ENCODE measurements around the gene PDE4B. TPM values are rescaled to one million over a fixed set of nuclear protein-coding genes. Genes with fewer than 3 reads are reported as not detected.

The PDE4B gene
- total and polyA plus RNA-seq, 9 donors: 1.7 to 8.2 (median 5.1) TPM

GRCh38 chr1:66311092-66311491 is 518.4 kb downstream of the PDE4B start:
- intact Hi-C loops (cut with DNase I): no loop called here
- 68 to 73% (median 71%) methylated on average over 4 of the region's 4 CpGs for WGBS, 3 donors

GRCh38 chr1:66311628-66312027 is 518.9 kb downstream of the PDE4B start:
- intact Hi-C loops (cut with DNase I): no loop called here
- peaks cover 2% of the 10 kb centered on the region for H3K4me1 ChIP-seq (ENCODE audit: insufficient read depth)
- WGBS, 3 donors: 94 to 96% (median 96%) methylated on average over 6 of the region's 6 CpGs
- H3K9me3 ChIP-seq: no peaks in the 10 kb centered on the region
- no peak for DNase-seq
- H3K27ac ChIP-seq: no peak overlapping the region
- no peak for TF ChIP-seq EP300 (IDR thresholded peaks at IDR 0.05)
- TF ChIP-seq CTCF (IDR thresholded peaks at IDR 0.05): no peak
- no peak for TF ChIP-seq POLR2A (IDR thresholded peaks at IDR 0.05)
- no peak overlapping the region for H3K4me3 ChIP-seq
- H3K27me3 ChIP-seq: no peaks in the 10 kb centered on the region
- H3K36me3 ChIP-seq: no peaks in the 10 kb centered on the region

More at GRCh38 chr1:66311092-66311491, 518.4 kb downstream of the PDE4B start:
- no peak for DNase-seq
- H3K4me3 ChIP-seq: no peak overlapping the region
- no peaks in the 10 kb centered on the region for H3K36me3 ChIP-seq
- H3K27ac ChIP-seq: no peak overlapping the region
- H3K4me1 ChIP-seq (ENCODE audit: insufficient read depth): peaks cover 2% of the 10 kb centered on the region
- no peaks in the 10 kb centered on the region for H3K27me3 ChIP-seq
- no peaks in the 10 kb centered on the region for H3K9me3 ChIP-seq
- no peak for TF ChIP-seq EP300 (IDR thresholded peaks at IDR 0.05)
- TF ChIP-seq POLR2A (IDR thresholded peaks at IDR 0.05): no peak
- no peak for TF ChIP-seq CTCF (IDR thresholded peaks at IDR 0.05)

- Histone ChIP-seq H3K27ac (no peak overlapping the region), H3K36me3 (no peaks in the 10 kb centered on the region), H3K4me1 (ENCODE audit: insufficient read depth) (peaks cover 2% of the 10 kb centered on the region), H3K9me3 (no peaks in the 10 kb centered on the region), H3K27me3 (no peaks in the 10 kb centered on the region), H3K4me3 (no peak overlapping the region)
- WGBS, 3 donors: 44 to 48% (median 47%) methylated on average over 4 of the region's 4 CpGs
- TF ChIP-seq CTCF (IDR thresholded peaks at IDR 0.05) (no peak), EP300 (IDR thresholded peaks at IDR 0.05) (no peak), POLR2A (IDR thresholded peaks at IDR 0.05) (no peak)
- DNase-seq: no peak
- intact Hi-C loops (cut with DNase I): no loop called here
These were observed 519.7 kb downstream of the PDE4B start for GRCh38 chr1:66312271-66312990.

GRCh38 chr1:66313429-66313828 is 520.7 kb downstream of the PDE4B start:
- Histone ChIP-seq H3K27me3 (no peaks in the 10 kb centered on the region), H3K36me3 (no peaks in the 10 kb centered on the region), H3K4me3 (no peak overlapping the region), H3K9me3 (no peaks in the 10 kb centered on the region), H3K4me1 (ENCODE audit: insufficient read depth) (peaks cover 2% of the 10 kb centered on the region), H3K27ac (no peak overlapping the region)
- no peak for DNase-seq
- intact Hi-C loops (cut with DNase I): no loop called here
- TF ChIP-seq POLR2A (IDR thresholded peaks at IDR 0.05) (no peak), EP300 (IDR thresholded peaks at IDR 0.05) (no peak), CTCF (IDR thresholded peaks at IDR 0.05) (no peak)
